ENCODE data around the gene CRKL.
"Not testable (repeated sequence)": the region's sequence is repeated elsewhere in the genome, so short reads cannot be mapped to it uniquely, and the experiment has no call there.

The CRKL gene

GRCh38 chr22:20885017-20885556 lies 32.1 kb upstream of the CRKL start:
- Histone ChIP-seq H3K27me3 (ENCODE audit: low read depth, low read length) (no peaks in the 10 kb centered on the region), H3K27ac (ENCODE audit: low read length) (no peak overlapping the region), H3K9me3 (ENCODE audit: control insufficient read depth in 1 of 2, low read length in 2 of 2) (no peaks in the 10 kb centered on the region), H3K4me3 (ENCODE audit: low read depth in 1 of 2, low read length in 2 of 2) (no peak overlapping the region), H3K36me3 (ENCODE audit: control insufficient read depth in 1 of 2, insufficient read depth in 2 of 2, low read length in 2 of 2) (peaks cover 53 to 67% of the 10 kb centered on the region in 2 donors), H3K4me1 (ENCODE audit: control insufficient read depth in 1 of 2, insufficient read depth in 2 of 2, low read length in 2 of 2) (peaks cover 0 to 4% of the 10 kb centered on the region in 2 donors)

GRCh38 chr22:20885557-20886323 lies 31.5 kb upstream of the CRKL start:
- H3K4me3 ChIP-seq (ENCODE audit: low read depth in 1 of 2, low read length in 2 of 2), result peak overlapping the region in 1 of 2 donors; percentile 11

DNA sequence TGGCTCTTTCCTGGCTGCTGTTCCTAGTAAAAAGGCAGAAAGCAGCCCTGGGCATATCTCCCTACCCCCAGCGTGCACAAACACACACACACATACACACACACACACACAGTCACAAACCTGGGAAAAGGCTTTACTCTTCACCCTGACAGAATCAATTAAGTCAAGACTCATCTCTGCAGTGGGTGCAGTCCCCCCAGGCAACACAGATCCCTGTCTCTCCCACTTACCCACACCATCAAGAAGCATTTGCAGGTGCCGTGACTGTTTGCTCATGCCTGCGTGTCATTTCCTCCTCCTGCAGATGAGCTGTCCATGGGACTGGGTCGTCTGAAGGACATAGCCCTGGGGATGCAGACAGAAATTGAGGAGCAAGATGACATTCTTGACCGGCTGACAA lies 29.8 kb upstream of the CRKL start:
- Histone ChIP-seq H3K36me3 (ENCODE audit: control insufficient read depth in 1 of 2, insufficient read depth in 2 of 2, low read length in 2 of 2) (peaks cover 40 to 51% of the 10 kb centered on the region in 2 donors), H3K27me3 (ENCODE audit: low read depth, low read length) (no peaks in the 10 kb centered on the region), H3K4me3 (ENCODE audit: low read depth in 1 of 2, low read length in 2 of 2) (no peak overlapping the region), H3K4me1 (ENCODE audit: control insufficient read depth in 1 of 2, insufficient read depth in 2 of 2, low read length in 2 of 2) (peaks cover 0 to 4% of the 10 kb centered on the region in 2 donors), H3K9me3 (ENCODE audit: control insufficient read depth in 1 of 2, low read length in 2 of 2) (no peaks in the 10 kb centered on the region), H3K27ac (ENCODE audit: low read length) (no peak overlapping the region)

More at GRCh38 chr22:20885557-20886323, 31.5 kb upstream of the CRKL start:
- peaks cover 51 to 66% of the 10 kb centered on the region in 2 donors for H3K36me3 ChIP-seq (ENCODE audit: control insufficient read depth in 1 of 2, insufficient read depth in 2 of 2, low read length in 2 of 2)
- no peak overlapping the region for H3K27ac ChIP-seq (ENCODE audit: low read length)
- no peaks in the 10 kb centered on the region for H3K9me3 ChIP-seq (ENCODE audit: control insufficient read depth in 1 of 2, low read length in 2 of 2)
- no peaks in the 10 kb centered on the region for H3K27me3 ChIP-seq (ENCODE audit: low read depth, low read length)
- peaks cover 0 to 4% of the 10 kb centered on the region in 2 donors for H3K4me1 ChIP-seq (ENCODE audit: control insufficient read depth in 1 of 2, insufficient read depth in 2 of 2, low read length in 2 of 2)

DNA sequence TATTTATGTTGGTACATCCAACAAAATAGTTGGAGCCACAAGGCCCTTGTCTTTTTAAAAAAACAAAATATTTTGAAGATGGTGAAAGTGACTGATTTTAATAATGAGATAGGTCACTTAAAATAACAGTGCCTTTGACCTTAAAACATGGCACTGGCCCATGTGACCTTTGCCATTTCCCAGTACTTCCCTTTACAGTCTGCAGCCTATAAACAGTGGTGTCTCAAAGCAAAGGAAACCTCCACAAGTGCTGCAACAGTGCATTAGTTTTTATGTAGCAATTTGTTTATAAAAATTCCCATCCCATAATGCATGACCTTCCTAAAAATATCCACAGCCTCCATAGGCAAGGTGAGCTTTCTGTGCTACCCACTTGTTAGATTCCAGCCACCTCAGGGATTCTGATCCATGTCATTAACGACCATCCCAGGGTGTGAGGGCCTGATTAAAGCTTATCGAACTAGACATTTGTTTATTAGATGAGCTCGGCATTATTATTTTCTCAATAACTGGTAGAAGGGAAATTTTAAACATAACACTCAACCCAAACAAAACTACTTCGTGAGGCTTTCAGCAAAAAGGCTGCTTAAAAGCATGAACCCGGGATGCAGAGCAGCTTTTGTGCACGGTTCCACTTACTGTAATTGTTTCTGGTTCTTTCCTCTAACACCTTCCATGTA lies 28.0 kb upstream of the CRKL start:
- Histone ChIP-seq H3K36me3 (ENCODE audit: control insufficient read depth in 1 of 2, insufficient read depth in 2 of 2, low read length in 2 of 2) (peaks cover 25 to 34% of the 10 kb centered on the region in 2 donors), H3K9me3 (ENCODE audit: control insufficient read depth in 1 of 2, low read length in 2 of 2) (no peaks in the 10 kb centered on the region), H3K4me3 (ENCODE audit: low read depth in 1 of 2, low read length in 2 of 2) (no peak overlapping the region), H3K27me3 (ENCODE audit: low read depth, low read length) (no peaks in the 10 kb centered on the region), H3K27ac (ENCODE audit: low read length) (no peak overlapping the region), H3K4me1 (ENCODE audit: control insufficient read depth in 1 of 2, insufficient read depth in 2 of 2, low read length in 2 of 2) (peaks cover 0 to 4% of the 10 kb centered on the region in 2 donors)

DNA sequence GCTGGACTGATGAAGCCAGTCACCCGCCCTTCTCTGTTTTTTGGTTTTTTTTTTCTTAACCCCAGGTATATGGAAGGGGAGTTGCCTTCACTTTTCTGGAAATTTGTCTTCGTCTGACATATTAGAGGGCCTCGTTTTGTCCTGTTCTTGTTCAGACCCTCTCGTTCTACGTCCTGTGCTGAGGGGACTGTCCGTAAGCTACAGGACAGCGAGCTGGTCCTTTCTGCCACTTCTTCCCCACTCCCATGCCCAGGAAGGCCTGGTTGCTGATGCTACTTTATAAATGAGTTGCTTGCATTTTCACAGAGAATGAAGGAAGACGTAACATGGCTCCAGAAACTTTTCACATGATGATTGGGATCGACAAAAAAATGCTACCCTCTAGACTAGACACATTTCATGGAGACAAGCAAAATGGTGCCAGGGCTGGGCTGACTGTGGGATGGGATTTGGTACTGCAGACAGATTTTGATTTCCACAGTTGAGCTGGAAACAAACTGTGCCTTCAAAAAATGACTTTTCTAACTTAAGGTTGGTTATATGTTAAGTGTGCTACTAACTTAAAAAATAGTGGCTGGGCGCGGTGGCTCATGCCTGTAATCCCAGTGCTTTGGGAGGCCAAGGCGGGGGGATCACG lies 27.2 kb upstream of the CRKL start:
- Histone ChIP-seq H3K4me3 (ENCODE audit: low read depth in 1 of 2, low read length in 2 of 2) (no peak overlapping the region), H3K27ac (ENCODE audit: low read length) (no peak overlapping the region), H3K36me3 (ENCODE audit: control insufficient read depth in 1 of 2, insufficient read depth in 2 of 2, low read length in 2 of 2) (peaks cover 25 to 29% of the 10 kb centered on the region in 2 donors)

GRCh38 chr22:20890975-20891374 lies 26.2 kb upstream of the CRKL start:
- Histone ChIP-seq H3K4me3 (ENCODE audit: low read depth in 1 of 2, low read length in 2 of 2) (no peak overlapping the region), H3K9me3 (ENCODE audit: control insufficient read depth in 1 of 2, low read length in 2 of 2) (no peaks in the 10 kb centered on the region), H3K27ac (ENCODE audit: low read length) (no peak overlapping the region), H3K27me3 (ENCODE audit: low read depth, low read length) (no peaks in the 10 kb centered on the region), H3K4me1 (ENCODE audit: control insufficient read depth in 1 of 2, insufficient read depth in 2 of 2, low read length in 2 of 2) (no peaks in the 10 kb centered on the region), H3K36me3 (ENCODE audit: control insufficient read depth in 1 of 2, insufficient read depth in 2 of 2, low read length in 2 of 2) (peaks cover 22 to 29% of the 10 kb centered on the region in 2 donors)

More for the DNA sequence above, 27.2 kb upstream of the CRKL start:
- Histone ChIP-seq H3K27me3 (ENCODE audit: low read depth, low read length) (no peaks in the 10 kb centered on the region), H3K4me1 (ENCODE audit: control insufficient read depth in 1 of 2, insufficient read depth in 2 of 2, low read length in 2 of 2) (peaks cover 0 to 4% of the 10 kb centered on the region in 2 donors), H3K9me3 (ENCODE audit: control insufficient read depth in 1 of 2, low read length in 2 of 2) (no peaks in the 10 kb centered on the region)

- H3K27ac ChIP-seq (ENCODE audit: low read length); H3K9me3 ChIP-seq (ENCODE audit: control insufficient read depth in 1 of 2, low read length in 2 of 2); H3K4me1 ChIP-seq (ENCODE audit: control insufficient read depth in 1 of 2, insufficient read depth in 2 of 2, low read length in 2 of 2); H3K36me3 ChIP-seq (ENCODE audit: control insufficient read depth in 1 of 2, insufficient read depth in 2 of 2, low read length in 2 of 2); H3K27me3 ChIP-seq (ENCODE audit: low read depth, low read length); H3K4me3 ChIP-seq (ENCODE audit: low read depth in 1 of 2, low read length in 2 of 2): not testable (repeated sequence)
Measured at GRCh38 chr22:20897737-20898136, 19.5 kb upstream of the CRKL start.

DNA sequence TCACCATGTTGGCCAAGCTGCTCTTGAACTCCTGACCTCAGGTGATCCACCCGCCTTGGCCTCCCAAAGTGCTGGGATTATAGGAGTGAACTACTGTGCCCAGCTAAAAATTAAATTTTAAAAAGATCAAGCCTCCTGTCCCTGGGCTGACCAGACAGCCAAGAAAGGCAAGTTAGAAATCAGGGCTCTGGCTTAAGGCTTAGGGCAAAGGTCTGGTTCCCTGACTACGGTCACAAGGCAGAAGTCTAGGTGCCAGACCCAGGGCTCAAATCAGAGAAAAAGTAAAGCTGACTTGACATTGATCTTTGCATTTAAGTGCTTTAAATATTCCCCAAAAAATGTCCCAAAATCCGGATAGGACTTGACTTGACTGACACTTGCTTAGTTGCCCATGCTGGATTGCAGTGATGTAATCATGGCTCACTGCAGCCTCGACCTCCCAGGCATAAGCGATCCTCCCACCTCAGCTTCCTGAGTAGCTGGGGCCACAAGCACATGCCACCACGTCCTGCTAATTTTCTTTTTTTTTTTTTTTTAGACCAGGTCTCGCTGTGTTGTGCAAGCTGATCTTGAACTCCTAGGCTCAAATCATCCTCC lies 17.3 kb upstream of the CRKL start:
- Histone ChIP-seq H3K9me3 (ENCODE audit: control insufficient read depth in 1 of 2, low read length in 2 of 2) (no peaks in the 10 kb centered on the region), H3K4me3 (ENCODE audit: low read depth in 1 of 2, low read length in 2 of 2) (no peak overlapping the region), H3K4me1 (ENCODE audit: control insufficient read depth in 1 of 2, insufficient read depth in 2 of 2, low read length in 2 of 2) (no peaks in the 10 kb centered on the region), H3K27ac (ENCODE audit: low read length) (no peak overlapping the region), H3K36me3 (ENCODE audit: control insufficient read depth in 1 of 2, insufficient read depth in 2 of 2, low read length in 2 of 2) (no peaks in the 10 kb centered on the region), H3K27me3 (ENCODE audit: low read depth, low read length) (no peaks in the 10 kb centered on the region)

DNA sequence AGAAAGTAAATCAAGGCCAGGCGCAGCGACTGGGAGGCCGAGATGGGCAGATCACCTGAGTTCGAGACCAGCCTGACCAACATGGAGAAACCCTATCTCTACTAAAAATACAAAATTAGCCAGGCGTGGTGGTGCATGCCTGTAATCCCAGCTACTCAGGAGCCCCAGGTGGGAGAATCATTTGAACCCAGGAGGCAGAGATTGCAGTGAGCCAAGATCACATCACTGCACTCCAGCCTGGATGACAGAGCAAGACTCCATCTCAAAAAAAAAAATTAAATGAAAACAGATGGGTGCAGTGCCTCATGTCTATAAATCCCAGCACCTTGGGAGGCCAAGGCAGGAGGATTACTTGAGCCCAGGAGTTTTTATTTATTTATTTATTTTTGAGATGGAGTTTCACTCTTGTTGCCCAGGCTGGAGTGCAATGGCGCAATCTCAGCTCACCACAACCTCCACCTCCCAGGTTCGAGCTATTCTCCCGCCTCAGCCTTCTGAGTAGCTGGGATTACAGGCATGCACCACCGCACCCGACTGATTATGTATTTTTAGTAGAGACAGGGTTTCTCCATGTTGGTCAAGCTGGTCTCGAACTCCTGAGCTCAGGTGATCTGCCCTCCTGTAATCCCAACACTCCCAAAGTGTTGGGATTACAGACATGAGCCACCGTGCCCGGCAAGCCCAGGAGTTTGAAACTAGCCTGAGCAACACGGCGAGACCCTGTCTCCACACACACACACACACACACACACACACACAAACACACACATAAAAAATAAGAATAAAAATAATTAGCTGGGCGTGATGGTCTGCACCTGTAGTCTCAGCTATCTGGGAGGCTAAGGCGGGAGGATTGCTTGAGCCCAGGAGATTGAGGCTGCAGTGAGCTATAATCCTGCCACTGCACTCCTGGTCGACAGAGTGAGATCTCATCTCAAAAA lies 15.8 kb upstream of the CRKL start:
- H3K4me3 ChIP-seq (ENCODE audit: low read depth in 1 of 2, low read length in 2 of 2), result not testable (repeated sequence)

DNA sequence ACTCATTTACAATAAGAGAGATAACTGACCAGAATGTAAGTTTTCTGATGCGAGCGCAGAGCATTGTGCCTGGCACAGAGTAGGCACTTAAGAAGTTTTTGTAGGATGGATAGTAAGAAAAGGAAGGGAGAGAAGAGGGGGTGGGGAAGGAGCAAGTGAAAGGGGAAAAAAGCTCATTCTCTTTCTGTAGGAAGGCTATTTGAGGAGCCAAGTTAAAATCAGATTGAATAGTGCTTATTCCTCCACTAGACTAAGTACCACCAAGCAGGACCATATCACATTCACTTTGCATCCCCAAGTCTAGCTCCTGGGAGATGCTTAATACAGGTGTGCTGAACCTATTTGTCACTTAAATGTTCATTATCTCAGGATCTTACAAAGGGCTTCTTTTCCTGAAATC lies 14.1 kb upstream of the CRKL start:
- Histone ChIP-seq H3K27me3 (ENCODE audit: low read depth, low read length) (no peaks in the 10 kb centered on the region), H3K36me3 (ENCODE audit: control insufficient read depth in 1 of 2, insufficient read depth in 2 of 2, low read length in 2 of 2) (no peaks in the 10 kb centered on the region), H3K27ac (ENCODE audit: low read length) (no peak overlapping the region), H3K9me3 (ENCODE audit: control insufficient read depth in 1 of 2, low read length in 2 of 2) (no peaks in the 10 kb centered on the region), H3K4me1 (ENCODE audit: control insufficient read depth in 1 of 2, insufficient read depth in 2 of 2, low read length in 2 of 2) (no peaks in the 10 kb centered on the region), H3K4me3 (ENCODE audit: low read depth in 1 of 2, low read length in 2 of 2) (no peak overlapping the region)

More for the DNA sequence above, 15.8 kb upstream of the CRKL start:
- H3K4me1 ChIP-seq (ENCODE audit: control insufficient read depth in 1 of 2, insufficient read depth in 2 of 2, low read length in 2 of 2); H3K27ac ChIP-seq (ENCODE audit: low read length); H3K9me3 ChIP-seq (ENCODE audit: control insufficient read depth in 1 of 2, low read length in 2 of 2); H3K36me3 ChIP-seq (ENCODE audit: control insufficient read depth in 1 of 2, insufficient read depth in 2 of 2, low read length in 2 of 2); H3K27me3 ChIP-seq (ENCODE audit: low read depth, low read length): not testable (repeated sequence)
